ENCODE data around the gene ANKRD34B.

- no peak for TF ChIP-seq SIN3A (IDR thresholded peaks at IDR 0.05; ENCODE audit: low read depth)
- TF ChIP-seq CTCF (IDR thresholded peaks at IDR 0.05 in 2 of 3, conservative IDR thresholded peaks at IDR 0.05 in 1 of 3; ENCODE audit: borderline replicate concordance in 1 of 3, insufficient read depth in 1 of 3, low read depth in 2 of 3, low read length in 2 of 3) = no peak
- TF ChIP-seq EZH2 (IDR thresholded peaks at IDR 0.05) = no peak
- TF ChIP-seq POLR2AphosphoS5 (IDR thresholded peaks at IDR 0.05; ENCODE audit: low read depth, low read length) = no peak
- no peak for TF ChIP-seq CBX3 (IDR thresholded peaks at IDR 0.05; ENCODE audit: low read depth)
- TF ChIP-seq ZNF274 (IDR thresholded peaks at IDR 0.05; ENCODE audit: low read depth, low read length) = no peak
- TF ChIP-seq POLR2A (IDR thresholded peaks at IDR 0.05; ENCODE audit: borderline replicate concordance, extremely low read depth, insufficient read depth, insufficient read length) = no peak
- no peak for TF ChIP-seq ELF1 (IDR thresholded peaks at IDR 0.05; ENCODE audit: borderline replicate concordance, low read depth)
- TF ChIP-seq, protein P1, sequence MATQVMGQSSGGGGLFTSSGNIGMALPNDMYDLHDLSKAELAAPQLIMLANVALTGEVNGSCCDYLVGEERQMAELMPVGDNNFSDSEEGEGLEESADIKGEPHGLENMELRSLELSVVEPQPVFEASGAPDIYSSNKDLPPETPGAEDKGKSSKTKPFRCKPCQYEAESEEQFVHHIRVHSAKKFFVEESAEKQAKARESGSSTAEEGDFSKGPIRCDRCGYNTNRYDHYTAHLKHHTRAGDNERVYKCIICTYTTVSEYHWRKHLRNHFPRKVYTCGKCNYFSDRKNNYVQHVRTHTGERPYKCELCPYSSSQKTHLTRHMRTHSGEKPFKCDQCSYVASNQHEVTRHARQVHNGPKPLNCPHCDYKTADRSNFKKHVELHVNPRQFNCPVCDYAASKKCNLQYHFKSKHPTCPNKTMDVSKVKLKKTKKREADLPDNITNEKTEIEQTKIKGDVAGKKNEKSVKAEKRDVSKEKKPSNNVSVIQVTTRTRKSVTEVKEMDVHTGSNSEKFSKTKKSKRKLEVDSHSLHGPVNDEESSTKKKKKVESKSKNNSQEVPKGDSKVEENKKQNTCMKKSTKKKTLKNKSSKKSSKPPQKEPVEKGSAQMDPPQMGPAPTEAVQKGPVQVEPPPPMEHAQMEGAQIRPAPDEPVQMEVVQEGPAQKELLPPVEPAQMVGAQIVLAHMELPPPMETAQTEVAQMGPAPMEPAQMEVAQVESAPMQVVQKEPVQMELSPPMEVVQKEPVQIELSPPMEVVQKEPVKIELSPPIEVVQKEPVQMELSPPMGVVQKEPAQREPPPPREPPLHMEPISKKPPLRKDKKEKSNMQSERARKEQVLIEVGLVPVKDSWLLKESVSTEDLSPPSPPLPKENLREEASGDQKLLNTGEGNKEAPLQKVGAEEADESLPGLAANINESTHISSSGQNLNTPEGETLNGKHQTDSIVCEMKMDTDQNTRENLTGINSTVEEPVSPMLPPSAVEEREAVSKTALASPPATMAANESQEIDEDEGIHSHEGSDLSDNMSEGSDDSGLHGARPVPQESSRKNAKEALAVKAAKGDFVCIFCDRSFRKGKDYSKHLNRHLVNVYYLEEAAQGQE (IDR thresholded peaks at IDR 0.05; ENCODE audit: low read depth) = no peak
- TF ChIP-seq EGR1 (IDR thresholded peaks at IDR 0.05; ENCODE audit: low read depth) = no peak
- no peak for TF ChIP-seq SP1 (IDR thresholded peaks at IDR 0.05; ENCODE audit: low read depth)
- TF ChIP-seq ZFX (IDR thresholded peaks at IDR 0.05) = no peak
Measured at GRCh38 chr5:80607832-80608231, 37.8 kb upstream of the ANKRD34B start.

Measured in HCT116 (cell line).